Glutamatergic neuron (in vitro differentiated cells): Measurements from ENCODE around the gene CLIC3. TPM values are rescaled to one million over a fixed set of nuclear protein-coding genes. Genes with fewer than 3 reads are reported as not detected.

Experiments used
- DNase-seq: peaks from one replicate; pipeline ENCODE4 v3.0.0; 2022
- H3K27ac Mint-ChIP-seq: one replicate; pipeline ENCODE4 v1.8.0; 2020; ENCODE audit warnings: mild to moderate bottlenecking, mixed read lengths, inconsistent platforms; ENCODE audit not compliant: unreplicated experiment
- H3K27me3 Mint-ChIP-seq: one replicate; pipeline ENCODE4 v1.8.0; 2020; ENCODE audit warnings: mild to moderate bottlenecking, moderate library complexity, mixed read lengths, inconsistent platforms; ENCODE audit not compliant: unreplicated experiment
- H3K36me3 Mint-ChIP-seq: one replicate; pipeline ENCODE4 v1.8.0; 2020; ENCODE audit warnings: mild to moderate bottlenecking, mixed read lengths, inconsistent platforms; ENCODE audit not compliant: unreplicated experiment
- H3K4me1 Mint-ChIP-seq: one replicate; pipeline ENCODE4 v1.8.0; 2020; ENCODE audit warnings: mild to moderate bottlenecking, low read depth, mixed read lengths, inconsistent platforms; ENCODE audit not compliant: unreplicated experiment
- H3K4me3 Mint-ChIP-seq: one replicate; pipeline ENCODE4 v1.8.0; 2020; ENCODE audit warnings: mild to moderate bottlenecking, mixed read lengths, inconsistent platforms; ENCODE audit not compliant: unreplicated experiment
- H3K9me3 Mint-ChIP-seq: one replicate; pipeline ENCODE4 v1.8.0; 2020; ENCODE audit warnings: mild to moderate bottlenecking, moderate library complexity, mixed read lengths, inconsistent platforms; ENCODE audit not compliant: unreplicated experiment
- CTCF ChIP-seq: fragments of 200-600 bp; sonication (generic); IDR thresholded peaks from one replicate; pipeline ENCODE4 v1.5.0; 2021; ENCODE audit not compliant: partially characterized antibody, unreplicated experiment
- total RNA-seq: library from RNA; stranded (reverse); fragmentation: NEBNext Ultra II Directional; extraction: Animal tissue kit (Norgen Biotek cat#: 25700); gene quantifications from one replicate; pipeline ENCODE4 v1.2.1, GENCODE V29; 2021; ENCODE audit not compliant: unreplicated experiment

Gene CLIC3
- total RNA-seq, 1 donor from 2014 or later: not detected

- Mint-ChIP-seq H3K4me1 (peaks cover 7% of the 10 kb centered on the region), H3K27ac (no peak overlapping the region), H3K9me3 (peaks cover 2% of the 10 kb centered on the region), H3K4me3 (no peak overlapping the region), H3K27me3 (peaks cover 4% of the 10 kb centered on the region), H3K36me3 (no peaks in the 10 kb centered on the region)
- no peak for DNase-seq
- TF ChIP-seq CTCF: no peak
Observed at GRCh38 chr9:136964833-136965422, 31.4 kb downstream of the CLIC3 start.

- H3K9me3 Mint-ChIP-seq: peaks cover 2% of the 10 kb centered on the region
- H3K4me3 Mint-ChIP-seq: no peak overlapping the region
- peaks cover 4% of the 10 kb centered on the region for H3K27me3 Mint-ChIP-seq
- H3K4me1 Mint-ChIP-seq: peaks cover 7% of the 10 kb centered on the region
- no peaks in the 10 kb centered on the region for H3K36me3 Mint-ChIP-seq
- TF ChIP-seq CTCF: no peak
- no peak for DNase-seq
- no peak overlapping the region for H3K27ac Mint-ChIP-seq
Observed at GRCh38 chr9:136964171-136964689, 32.1 kb downstream of the CLIC3 start.

- TF ChIP-seq CTCF: no peak
- H3K36me3 Mint-ChIP-seq: no peaks in the 10 kb centered on the region
- peaks cover 4% of the 10 kb centered on the region for H3K27me3 Mint-ChIP-seq
- peaks cover 2% of the 10 kb centered on the region for H3K9me3 Mint-ChIP-seq
- no peak for DNase-seq
- no peak overlapping the region for H3K27ac Mint-ChIP-seq
- H3K4me3 Mint-ChIP-seq: no peak overlapping the region
- H3K4me1 Mint-ChIP-seq: peaks cover 7% of the 10 kb centered on the region
Observed at GRCh38 chr9:136963751-136964150, 32.6 kb downstream of the CLIC3 start.

- Mint-ChIP-seq H3K9me3 (peaks cover 2% of the 10 kb centered on the region), H3K4me3 (no peak overlapping the region), H3K27ac (peak overlapping the region; percentile 84), H3K4me1 (peaks cover 7% of the 10 kb centered on the region), H3K36me3 (no peaks in the 10 kb centered on the region), H3K27me3 (peaks cover 4% of the 10 kb centered on the region)
- no peak for DNase-seq
- TF ChIP-seq CTCF: no peak
Observed at GRCh38 chr9:136963341-136963740, 33.0 kb downstream of the CLIC3 start.

GRCh38 chr9:136962701-136963248 is 33.6 kb downstream of the CLIC3 start:
- H3K9me3 Mint-ChIP-seq: peaks cover 2% of the 10 kb centered on the region

More at GRCh38 chr9:136962701-136963248, 33.6 kb downstream of the CLIC3 start:
- H3K4me3 Mint-ChIP-seq: no peak overlapping the region
- DNase-seq: no peak
- peaks cover 4% of the 10 kb centered on the region for H3K27me3 Mint-ChIP-seq
- H3K4me1 Mint-ChIP-seq: peaks cover 7% of the 10 kb centered on the region
- H3K36me3 Mint-ChIP-seq: no peaks in the 10 kb centered on the region
- H3K27ac Mint-ChIP-seq: peak overlapping the region; percentile 84
- TF ChIP-seq CTCF: no peak
